ENCODE results near the gene CILP.

Gene CILP

GRCh38 chr15:65215496-65215895, 4.2 kb upstream of the CILP start:
- TF ChIP-seq CTCF (IDR thresholded peaks at IDR 0.05; ENCODE audit: low read depth, low read length, missing control alignments), result no peak
- no peak overlapping the region for H3K4me3 ChIP-seq (ENCODE audit: low read depth, low read length)
- DNase-seq (ENCODE audit: low read depth), result no peak
- in situ Hi-C loops (cut with HindIII; ENCODE audit: low sequenced_read_pairs), result no loop called here

- in situ Hi-C loops (cut with HindIII; ENCODE audit: low sequenced_read_pairs), result no loop called here
- no peak overlapping the region for H3K4me3 ChIP-seq (ENCODE audit: low read depth, low read length)
- no peak for TF ChIP-seq CTCF (IDR thresholded peaks at IDR 0.05; ENCODE audit: low read depth, low read length, missing control alignments)
- DNase-seq (ENCODE audit: low read depth), result no peak
Measured at GRCh38 chr15:65214010-65214409, 2.7 kb upstream of the CILP start.

- in situ Hi-C loops (cut with HindIII; ENCODE audit: low sequenced_read_pairs), result no loop called here
- DNase-seq (ENCODE audit: low read depth), result no peak
- H3K4me3 ChIP-seq (ENCODE audit: low read depth, low read length), result no peak overlapping the region
- TF ChIP-seq CTCF (IDR thresholded peaks at IDR 0.05; ENCODE audit: low read depth, low read length, missing control alignments), result no peak
Measured at GRCh38 chr15:65213241-65213640, 2.0 kb upstream of the CILP start.

- DNase-seq (ENCODE audit: low read depth), result no peak
- in situ Hi-C loops (cut with HindIII; ENCODE audit: low sequenced_read_pairs), result no loop called here
- TF ChIP-seq CTCF (IDR thresholded peaks at IDR 0.05; ENCODE audit: low read depth, low read length, missing control alignments), result peak; percentile 41
- H3K4me3 ChIP-seq (ENCODE audit: low read depth, low read length), result no peak overlapping the region
Measured at GRCh38 chr15:65212097-65212496, 824 bp upstream of the CILP start.

GRCh38 chr15:65211482-65211982, 259 bp upstream of the CILP start:
- H3K4me3 ChIP-seq (ENCODE audit: low read depth, low read length), result no peak overlapping the region
- in situ Hi-C loops (cut with HindIII; ENCODE audit: low sequenced_read_pairs), result no loop called here
- TF ChIP-seq CTCF (IDR thresholded peaks at IDR 0.05; ENCODE audit: low read depth, low read length, missing control alignments), result no peak
- DNase-seq (ENCODE audit: low read depth), result peak; percentile 31

- TF ChIP-seq CTCF (IDR thresholded peaks at IDR 0.05; ENCODE audit: low read depth, low read length, missing control alignments), result no peak
- H3K4me3 ChIP-seq (ENCODE audit: low read depth, low read length), result no peak overlapping the region
- in situ Hi-C loops (cut with HindIII; ENCODE audit: low sequenced_read_pairs), result loop anchor here (5.0 kb wide), 1 partner anchor 47 kb away; no protein-coding TSS in a partner anchor
- no peak for DNase-seq (ENCODE audit: low read depth)
Measured at GRCh38 chr15:65209701-65210643, 1.3 kb downstream of the CILP start.
